NK-92 treated with Interleukin-12 subunit alpha and Interleukin-12 subunit beta, amount 100 ng/mL, for 24 hours (cell line): ENCODE measurements around the gene NCAPG.

Experiments
- DNase-seq: peaks from one replicate; lab custom pipeline; 2025; lab: John Stamatoyannopoulos, UW

Gene NCAPG

DNA sequence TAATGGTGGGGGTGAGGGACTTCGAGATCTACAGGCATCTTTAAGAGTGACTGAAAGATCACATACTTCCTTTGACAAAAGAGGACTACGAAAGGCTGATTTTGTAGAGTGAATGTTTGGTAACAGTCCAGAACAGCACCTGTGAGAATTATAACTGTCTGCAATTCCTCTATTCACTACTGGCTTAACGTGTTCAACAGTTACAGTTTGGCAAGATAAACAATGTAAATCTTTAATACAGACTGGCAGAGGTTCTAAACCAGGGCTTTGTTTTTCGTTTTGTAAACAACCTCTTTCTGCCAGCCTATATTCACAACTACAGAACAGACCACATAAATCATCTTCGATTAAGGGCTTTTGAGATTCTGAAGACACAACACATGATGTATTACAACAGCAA is 66.9 kb downstream of the NCAPG start:
- no peak for DNase-seq

DNA sequence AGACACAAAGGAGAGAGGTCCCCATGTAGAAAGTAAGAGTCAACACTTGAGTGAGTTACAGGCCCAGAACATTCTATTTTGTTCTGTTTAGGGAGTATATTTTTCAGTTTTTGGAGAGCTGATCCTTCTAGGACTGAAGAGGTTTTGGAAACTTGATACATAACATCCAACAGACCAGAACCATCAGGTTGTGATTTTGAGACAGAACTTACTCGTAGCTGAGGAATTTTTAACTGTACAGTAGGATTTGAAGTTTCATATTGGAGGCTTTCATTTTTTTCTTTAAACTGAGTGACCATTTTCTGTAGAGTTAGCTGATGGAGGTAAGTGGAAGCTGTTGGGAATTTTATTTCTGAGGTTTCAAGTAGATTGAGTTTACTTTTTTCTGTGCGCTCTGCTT is 73.3 kb downstream of the NCAPG start:
- DNase-seq, result no peak

DNA sequence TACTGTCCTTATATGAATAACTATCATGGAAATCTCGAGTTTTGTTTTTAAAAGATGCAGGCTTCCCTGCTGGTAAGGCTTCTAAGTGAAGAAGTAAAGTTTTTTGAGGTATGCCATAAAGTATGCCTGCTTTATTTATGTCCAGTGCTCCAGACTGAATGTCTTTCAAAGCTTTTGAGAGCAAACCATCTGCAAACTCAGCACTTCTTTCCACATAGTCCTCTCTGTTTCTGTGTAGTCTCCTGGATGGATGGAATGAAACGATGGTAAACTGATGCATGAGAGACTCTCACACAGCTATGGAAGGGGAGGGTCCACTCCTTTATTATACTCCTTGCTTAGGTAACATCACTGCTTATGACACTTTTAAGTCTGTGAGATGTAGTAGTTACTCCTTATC is 73.7 kb downstream of the NCAPG start:
- DNase-seq, result no peak

DNA sequence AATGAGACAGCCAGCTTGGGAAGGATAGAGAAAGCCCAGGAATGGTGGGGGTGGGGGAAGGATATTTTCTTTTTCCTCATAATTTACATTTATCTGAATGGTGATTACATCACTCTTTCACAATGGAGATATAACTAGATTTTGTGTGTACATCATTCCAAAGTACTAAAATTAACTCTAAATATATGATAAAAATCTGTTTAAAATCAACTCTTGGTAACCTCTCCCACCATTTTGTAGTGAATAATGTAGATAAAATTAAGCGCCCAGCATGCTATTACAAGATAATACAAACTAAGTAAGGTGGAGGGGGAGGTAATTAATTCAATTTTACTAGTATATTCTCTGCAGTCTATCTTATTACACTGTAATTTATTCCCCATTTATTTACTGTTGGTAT is 78.9 kb downstream of the NCAPG start:
- no peak for DNase-seq

DNA sequence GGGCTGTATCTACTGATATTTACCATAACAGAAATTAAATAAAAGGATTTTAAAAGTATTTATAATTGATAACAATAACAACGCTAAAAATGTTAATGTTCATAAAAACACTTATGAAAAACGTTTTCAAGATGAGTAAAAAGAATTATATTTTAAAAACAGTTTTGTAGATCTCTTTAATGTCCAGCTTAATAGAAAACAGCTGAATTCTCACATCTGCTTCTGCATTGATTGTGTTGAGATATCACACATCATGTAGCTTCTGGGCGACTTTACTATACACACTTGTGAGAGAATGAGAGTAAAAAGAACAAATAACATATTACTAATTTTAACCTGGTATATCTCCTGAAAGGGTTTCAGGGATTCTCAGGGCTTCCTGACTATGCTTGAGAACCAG is 83.6 kb downstream of the NCAPG start:
- DNase-seq, result no peak
